Measurements from ENCODE around the gene C17orf50.

C17orf50 gene

GRCh38 chr17:35799942-35800341 lies 39.3 kb downstream of the C17orf50 start:
- TF ChIP-seq, protein P1, sequence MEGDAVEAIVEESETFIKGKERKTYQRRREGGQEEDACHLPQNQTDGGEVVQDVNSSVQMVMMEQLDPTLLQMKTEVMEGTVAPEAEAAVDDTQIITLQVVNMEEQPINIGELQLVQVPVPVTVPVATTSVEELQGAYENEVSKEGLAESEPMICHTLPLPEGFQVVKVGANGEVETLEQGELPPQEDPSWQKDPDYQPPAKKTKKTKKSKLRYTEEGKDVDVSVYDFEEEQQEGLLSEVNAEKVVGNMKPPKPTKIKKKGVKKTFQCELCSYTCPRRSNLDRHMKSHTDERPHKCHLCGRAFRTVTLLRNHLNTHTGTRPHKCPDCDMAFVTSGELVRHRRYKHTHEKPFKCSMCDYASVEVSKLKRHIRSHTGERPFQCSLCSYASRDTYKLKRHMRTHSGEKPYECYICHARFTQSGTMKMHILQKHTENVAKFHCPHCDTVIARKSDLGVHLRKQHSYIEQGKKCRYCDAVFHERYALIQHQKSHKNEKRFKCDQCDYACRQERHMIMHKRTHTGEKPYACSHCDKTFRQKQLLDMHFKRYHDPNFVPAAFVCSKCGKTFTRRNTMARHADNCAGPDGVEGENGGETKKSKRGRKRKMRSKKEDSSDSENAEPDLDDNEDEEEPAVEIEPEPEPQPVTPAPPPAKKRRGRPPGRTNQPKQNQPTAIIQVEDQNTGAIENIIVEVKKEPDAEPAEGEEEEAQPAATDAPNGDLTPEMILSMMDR (IDR thresholded peaks at IDR 0.05; ENCODE audit: poor library complexity, severe bottlenecking), result no peak
- Histone ChIP-seq H3K9me3 (ENCODE audit: severe bottlenecking) (no peaks in the 10 kb centered on the region), H3K4me1 (ENCODE audit: insufficient read depth, poor library complexity, severe bottlenecking) (peaks cover 16% of the 10 kb centered on the region), H3K27ac (ENCODE audit: poor library complexity, severe bottlenecking) (peak overlapping the region; percentile 1), H3K4me3 (ENCODE audit: severe bottlenecking) (no peak overlapping the region), H3K27me3 (ENCODE audit: insufficient read depth, poor library complexity, severe bottlenecking) (no peaks in the 10 kb centered on the region), H3K36me3 (ENCODE audit: low read depth) (no peaks in the 10 kb centered on the region)
- DNase-seq (ENCODE audit: low spot score) (peak; percentile 74), ATAC-seq (ENCODE audit: low read depth) (peak; percentile 40)

DNA sequence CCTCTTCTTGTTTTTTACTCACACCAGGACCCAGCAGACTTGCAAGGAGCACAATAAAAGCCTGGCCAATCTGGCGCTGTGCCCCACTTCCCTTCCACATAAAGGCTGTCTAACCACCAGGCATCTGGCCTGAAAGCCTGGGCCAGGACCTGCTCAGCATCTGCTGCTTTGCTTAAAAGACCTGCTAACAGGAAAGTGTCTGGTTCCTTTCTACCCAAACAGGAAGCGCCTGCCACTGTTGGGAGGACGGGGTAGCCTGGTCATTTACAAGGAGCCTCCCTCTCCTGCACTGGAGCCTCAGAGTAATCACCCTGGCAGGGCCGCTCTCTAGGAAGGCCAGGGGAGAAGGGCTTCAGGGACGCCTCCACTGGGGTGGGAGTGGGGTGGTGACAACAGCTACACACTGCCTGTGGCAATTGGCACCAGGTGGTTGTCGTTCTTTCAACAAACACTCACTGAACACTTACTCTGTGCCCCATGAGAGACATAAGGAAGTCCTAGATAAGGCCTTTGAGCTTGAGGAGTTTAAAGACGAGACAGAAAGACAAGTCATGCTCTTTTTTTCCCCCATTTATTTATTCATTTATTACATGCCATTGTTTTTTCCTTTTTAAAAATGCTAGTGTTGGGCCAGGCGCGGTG lies 41.0 kb downstream of the C17orf50 start:
- Histone ChIP-seq H3K4me3 (ENCODE audit: severe bottlenecking) (no peak overlapping the region), H3K27me3 (ENCODE audit: insufficient read depth, poor library complexity, severe bottlenecking) (no peaks in the 10 kb centered on the region), H3K4me1 (ENCODE audit: insufficient read depth, poor library complexity, severe bottlenecking) (peaks cover 11% of the 10 kb centered on the region), H3K9me3 (ENCODE audit: severe bottlenecking) (no peaks in the 10 kb centered on the region), H3K27ac (ENCODE audit: poor library complexity, severe bottlenecking) (no peak overlapping the region), H3K36me3 (ENCODE audit: low read depth) (no peaks in the 10 kb centered on the region)
- TF ChIP-seq, protein P1 (IDR thresholded peaks at IDR 0.05; ENCODE audit: poor library complexity, severe bottlenecking), result no peak
- DNase-seq (ENCODE audit: low spot score) (no peak), ATAC-seq (ENCODE audit: low read depth) (no peak)

- Histone ChIP-seq H3K4me1 (ENCODE audit: insufficient read depth, poor library complexity, severe bottlenecking) (peaks cover 24% of the 10 kb centered on the region), H3K27ac (ENCODE audit: poor library complexity, severe bottlenecking) (no peak overlapping the region), H3K36me3 (ENCODE audit: low read depth) (no peaks in the 10 kb centered on the region), H3K27me3 (ENCODE audit: insufficient read depth, poor library complexity, severe bottlenecking) (no peaks in the 10 kb centered on the region), H3K9me3 (ENCODE audit: severe bottlenecking) (no peaks in the 10 kb centered on the region), H3K4me3 (ENCODE audit: severe bottlenecking) (no peak overlapping the region)
- DNase-seq (ENCODE audit: low spot score) (no peak), ATAC-seq (ENCODE audit: low read depth) (peak; percentile 63)
- TF ChIP-seq, protein P1 (IDR thresholded peaks at IDR 0.05; ENCODE audit: poor library complexity, severe bottlenecking), result peak; percentile 98
Measured at GRCh38 chr17:35804658-35805192, 44.0 kb downstream of the C17orf50 start.

DNA sequence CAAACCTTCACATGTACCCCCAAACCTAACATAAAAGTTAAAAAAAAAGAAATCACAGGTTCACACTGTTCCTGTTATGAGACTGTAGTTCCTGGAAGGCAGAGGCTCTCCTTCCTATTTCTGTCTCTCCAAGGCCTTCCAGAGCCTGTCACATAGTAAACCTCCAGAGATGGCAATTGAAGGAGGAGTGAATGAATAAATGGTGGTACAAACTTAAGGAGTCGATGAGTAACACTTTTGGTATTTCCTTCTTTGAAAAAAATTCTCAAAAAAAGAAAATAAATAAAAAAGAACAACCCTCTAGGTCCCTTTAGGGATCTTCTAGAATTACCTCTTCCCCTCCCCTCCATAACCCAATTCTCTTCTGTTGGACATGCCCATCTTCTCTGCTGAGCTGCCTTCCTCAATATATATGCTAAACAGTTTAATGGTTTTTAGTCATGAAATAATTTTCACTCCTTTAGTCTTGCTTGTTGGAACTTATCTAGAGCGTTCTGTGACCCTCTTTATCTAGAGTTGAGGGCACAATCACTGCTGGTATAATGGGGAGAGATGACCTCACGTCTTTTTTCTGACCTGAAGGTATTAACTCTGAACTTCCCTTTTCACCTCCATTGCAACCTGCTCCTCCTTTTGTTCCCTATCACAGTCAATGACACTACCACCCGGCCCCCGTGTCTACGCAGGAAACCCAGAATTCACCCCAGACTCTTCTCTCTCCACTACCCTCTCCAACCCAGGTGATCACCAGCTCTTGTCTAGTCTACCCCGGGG lies 46.9 kb downstream of the C17orf50 start:
- Histone ChIP-seq H3K27me3 (ENCODE audit: insufficient read depth, poor library complexity, severe bottlenecking) (no peaks in the 10 kb centered on the region), H3K4me1 (ENCODE audit: insufficient read depth, poor library complexity, severe bottlenecking) (peaks cover 28% of the 10 kb centered on the region), H3K9me3 (ENCODE audit: severe bottlenecking) (no peaks in the 10 kb centered on the region), H3K36me3 (ENCODE audit: low read depth) (peaks cover 25% of the 10 kb centered on the region), H3K27ac (ENCODE audit: poor library complexity, severe bottlenecking) (peak overlapping the region; percentile 73), H3K4me3 (ENCODE audit: severe bottlenecking) (no peak overlapping the region)
- TF ChIP-seq, protein P1 (IDR thresholded peaks at IDR 0.05; ENCODE audit: poor library complexity, severe bottlenecking), result no peak
- ATAC-seq (ENCODE audit: low read depth), result no peak
- DNase-seq (ENCODE audit: low spot score), result no peak
